HG02970 (cell line): ENCODE results near the gene KRTAP21-3.

Experiments
- ATAC-seq: cut with Tn5 transposase; IDR thresholded peaks from one replicate; pipeline ENCODE4 v1.9.1; 2021; ENCODE audit warnings: mild to moderate bottlenecking, moderate library complexity, moderate number of reproducible peaks; ENCODE audit not compliant: unreplicated experiment, low FRiP score

Gene KRTAP21-3

GRCh38 chr21:30668776-30669175 is 49.8 kb downstream of the KRTAP21-3 start:
- ATAC-seq, result no peak
